Inferior parietal cortex (tissue), 1 donor: Measurements from ENCODE around the gene RBP4.
"Not testable (repeated sequence)": the region's sequence is repeated elsewhere in the genome, so short reads cannot be mapped to it uniquely, and the experiment has no call there.

Experiments
- DNase-seq: peaks from one replicate; pipeline ENCODE4 v3.0.0-alpha.2; 2016; ENCODE audit errors: extremely low spot score

The RBP4 gene

GRCh38 chr10:93566435-93567276 lies 34.4 kb downstream of the RBP4 start, which contains the start of gene FFAR4:
Gene FFAR4 (plus strand): TSS chr10:93566665. CDS start chr10:93566721, 56 bp downstream.
- DNase-seq = no peak

GRCh38 chr10:93565446-93565845 lies 35.6 kb downstream of the RBP4 start:
- DNase-seq = no peak

GRCh38 chr10:93560541-93560940 lies 40.5 kb downstream of the RBP4 start:
- DNase-seq = no peak

DNA sequence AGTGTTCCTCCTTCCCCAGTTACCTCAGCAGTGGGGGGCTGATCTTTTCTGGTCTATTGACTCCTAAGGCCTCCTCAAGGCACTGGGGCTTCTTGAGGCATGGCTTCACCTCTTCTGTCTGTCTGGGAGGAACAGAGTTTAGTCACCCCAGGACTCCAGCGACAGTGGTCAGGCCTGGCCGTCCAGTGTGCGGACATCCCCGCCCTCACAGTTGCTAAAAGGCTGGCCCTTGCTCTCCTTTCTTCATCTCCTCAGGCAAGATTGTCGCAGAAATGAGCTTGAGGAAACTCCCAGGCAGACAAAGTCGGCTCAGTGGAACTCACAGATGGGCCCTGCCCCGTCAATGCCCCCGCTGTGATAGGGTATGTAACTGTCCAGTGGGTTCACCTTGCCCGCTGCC lies 41.5 kb downstream of the RBP4 start:
- no peak for DNase-seq

DNA sequence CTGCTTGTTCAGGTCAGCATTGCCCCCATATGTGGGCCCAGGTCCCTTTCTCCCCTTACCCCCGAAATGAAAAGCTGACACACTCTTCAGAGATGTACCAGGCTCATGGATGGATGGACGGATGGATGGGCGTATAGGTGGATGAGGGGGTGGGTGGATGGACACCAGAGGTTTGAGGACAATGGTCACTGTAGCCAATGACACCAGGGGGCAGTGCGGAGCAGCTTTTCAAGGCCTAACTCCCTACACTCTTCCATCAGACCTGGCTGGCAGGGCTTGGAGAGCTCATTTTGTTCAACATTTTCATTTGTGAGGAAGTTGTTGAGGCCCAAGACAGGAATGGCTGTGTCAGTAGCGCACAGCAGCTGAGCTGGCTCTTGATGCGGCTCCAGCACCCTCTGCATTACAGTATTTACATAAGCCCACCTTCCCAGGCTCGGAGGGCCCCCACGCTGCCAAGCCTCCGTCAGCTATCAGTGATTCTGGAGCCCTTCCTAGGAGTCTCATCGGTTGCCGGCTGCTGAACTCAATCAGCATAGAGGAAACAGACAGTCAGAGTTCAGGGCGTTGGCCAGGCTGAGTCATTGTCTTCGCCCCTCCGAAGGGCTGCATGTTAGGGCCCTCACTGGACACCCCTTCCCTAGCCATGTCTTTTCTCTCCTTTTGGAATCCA lies 46.1 kb downstream of the RBP4 start:
- DNase-seq = peak; percentile 65

GRCh38 chr10:93554316-93554663 lies 46.7 kb downstream of the RBP4 start:
- DNase-seq = no peak

- no peak for DNase-seq
These were observed 47.3 kb downstream of the RBP4 start for GRCh38 chr10:93553482-93554315.

- DNase-seq = no peak
These were observed 48.3 kb downstream of the RBP4 start for GRCh38 chr10:93552780-93553179.

DNA sequence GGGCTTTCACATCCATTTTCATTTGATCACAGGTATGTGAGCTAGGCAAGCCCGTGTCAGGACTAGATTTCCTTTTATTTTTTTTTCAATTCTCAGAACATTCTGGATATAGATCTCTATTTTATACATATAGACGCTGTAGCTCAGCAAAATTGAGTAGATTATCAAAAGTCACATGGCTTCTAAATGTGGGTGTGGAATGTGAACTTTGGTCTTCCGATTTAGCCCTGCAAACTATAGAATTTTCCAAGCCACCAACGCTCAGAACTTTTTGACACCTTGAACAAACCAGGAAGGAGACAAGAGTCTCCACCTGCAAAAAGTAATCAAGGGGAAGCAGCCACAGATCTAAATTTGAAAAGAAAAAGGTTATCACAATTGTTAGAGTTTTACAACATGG lies 50.4 kb downstream of the RBP4 start:
- no peak for DNase-seq

GRCh38 chr10:93548376-93549071 lies 52.5 kb downstream of the RBP4 start:
- no peak for DNase-seq

GRCh38 chr10:93547522-93547921 lies 53.5 kb downstream of the RBP4 start:
- no peak for DNase-seq

GRCh38 chr10:93546995-93547394 lies 54.0 kb downstream of the RBP4 start:
- not testable (repeated sequence) for DNase-seq

DNA sequence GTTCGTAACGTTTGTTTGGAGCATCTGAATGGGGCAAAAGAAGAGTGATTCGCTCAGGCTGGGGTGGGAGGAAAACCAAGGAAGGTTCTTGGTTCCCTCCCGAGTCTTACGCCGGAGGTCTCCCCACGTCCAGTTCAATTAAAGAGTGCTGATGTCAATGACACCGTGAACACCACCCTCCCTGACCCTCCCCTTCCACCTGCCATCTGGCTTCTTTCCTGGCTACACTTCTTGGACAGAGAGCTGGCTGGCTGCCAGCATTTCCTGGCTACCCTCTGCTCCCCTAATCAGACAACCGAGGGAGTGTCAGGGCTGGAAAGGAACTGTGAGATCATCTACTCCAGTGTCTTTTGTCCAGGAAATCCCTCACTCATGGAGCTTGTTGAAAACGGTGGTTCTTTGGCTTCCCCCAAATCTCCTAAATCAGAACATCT lies 58.7 kb downstream of the RBP4 start:
- DNase-seq = no peak
